Activated CD4-positive, alpha-beta memory T cell treated with anti-CD3 and anti-CD28 coated beads for 36 hours (primary cell): ENCODE data around the gene MYG1. TPM values are rescaled to one million over a fixed set of nuclear protein-coding genes. Genes with fewer than 3 reads are reported as not detected.

Experiments used
- CTCF ChIA-PET: fragments of 350-600 bp; sonication (Branson Sonifier 250); formaldehyde crosslinking; loops from one replicate; lab custom pipeline; 2021; ENCODE audit warnings: antibody characterized with exemption, inconsistent platforms; lab: Charles Lee
- POLR2A ChIA-PET: fragments of 350-600 bp; sonication (Branson Sonifier 250); formaldehyde crosslinking; loops from one replicate; lab custom pipeline; 2021; ENCODE audit warnings: antibody characterized with exemption; lab: Charles Lee
- DNase-seq: peaks from one replicate; pipeline ENCODE4 v3.0.0-alpha.2; 2020
- H3K27ac Mint-ChIP-seq: one replicate; pipeline ENCODE4 v1.8.0; 2021; ENCODE audit warnings: mixed read lengths
- H3K27me3 Mint-ChIP-seq: one replicate; pipeline ENCODE4 v1.8.0; 2021; ENCODE audit warnings: mixed read lengths
- H3K36me3 Mint-ChIP-seq: one replicate; pipeline ENCODE4 v1.8.0; 2021; ENCODE audit warnings: mixed read lengths
- H3K4me1 Mint-ChIP-seq: one replicate; pipeline ENCODE4 v1.8.0; 2021; ENCODE audit warnings: low read depth, mixed read lengths
- H3K4me3 Mint-ChIP-seq: one replicate; pipeline ENCODE4 v1.8.0; 2021; ENCODE audit warnings: mild to moderate bottlenecking, mixed read lengths
- H3K9me3 Mint-ChIP-seq: one replicate; pipeline ENCODE4 v1.8.0; 2021; ENCODE audit warnings: mixed read lengths
- intact Hi-C: fragments of 100-400 bp; cut with micrococcal nuclease; formaldehyde crosslinking; loops from one replicate; pipeline ENCODE4 v1.15.1; 2023
- total RNA-seq, 2 experiments: library from RNA; stranded (reverse); gene quantifications; one replicate each; pipeline ENCODE4 v1.2.3, GENCODE V29; 2021

Gene MYG1
- total RNA-seq, 2 experiments from 2014 or later = 77.9 to 82.5 TPM

- Mint-ChIP-seq H3K27ac (peak overlapping the region; percentile 95), H3K4me1 (peaks cover 36% of the 10 kb centered on the region), H3K36me3 (peaks cover 34% of the 10 kb centered on the region), H3K9me3 (no peaks in the 10 kb centered on the region), H3K4me3 (peak overlapping the region; percentile 97), H3K27me3 (no peaks in the 10 kb centered on the region)
- ChIA-PET POLR2A (interaction anchor here (0.5 to 3.2 kb wide), 21 partner anchors 9 to 110 kb away, joined by 3 to 24 read pairs (median 4); partner anchors contain the start of genes AAAS, CSAD, MYG1 and PFDN5), CTCF (interaction anchor here (0.6 to 6.0 kb wide), 24 partner anchors 8 to 276 kb away, joined by 3 to 109 read pairs (median 6); partner anchors contain the start of genes AAAS, CSAD, ITGB7 and MYG1)
- intact Hi-C loops = loop anchor here (1.0 kb wide), 1 partner anchor 15 kb away; a partner anchor contains a TSS
- peak; percentile 69 for DNase-seq
These were observed 32.0 kb upstream of the MYG1 start for GRCh38 chr12:53267306-53267998.

GRCh38 chr12:53267999-53268629 is 31.4 kb upstream of the MYG1 start, which contains the start of gene ESPL1:
ESPL1 (plus strand) TSS chr12:53268299; CDS start chr12:53268767, 468 bp downstream.
- POLR2A ChIA-PET = interaction anchor here (0.5 to 3.2 kb wide), 24 partner anchors 8 to 111 kb away, joined by 3 to 24 read pairs (median 4); partner anchors contain the start of genes AAAS, CSAD, MYG1 and PFDN5

GRCh38 chr12:53268630-53269562 is 30.6 kb upstream of the MYG1 start:
- peaks cover 40% of the 10 kb centered on the region for H3K36me3 Mint-ChIP-seq
- H3K9me3 Mint-ChIP-seq = no peaks in the 10 kb centered on the region
- ChIA-PET POLR2A (interaction anchor here (0.9 to 3.2 kb wide), 14 partner anchors 8 to 88 kb away, joined by 3 to 17 read pairs (median 6); partner anchors contain the start of genes AAAS, CSAD, MYG1 and PFDN5), CTCF (interaction anchor here (0.8 to 6.0 kb wide), 18 partner anchors 11 to 170 kb away, joined by 3 to 109 read pairs (median 8); partner anchors contain the start of genes AAAS, CSAD, MYG1 and ZNF740)
- H3K4me1 Mint-ChIP-seq = peaks cover 36% of the 10 kb centered on the region
- peak overlapping the region; percentile 97 for H3K4me3 Mint-ChIP-seq
- DNase-seq = no peak
- no peaks in the 10 kb centered on the region for H3K27me3 Mint-ChIP-seq
- H3K27ac Mint-ChIP-seq = peak overlapping the region; percentile 95
- intact Hi-C loops = loop anchor here (1.0 kb wide), 4 partner anchors 26 to 89 kb away; partner anchors contain the start of genes AAAS, CSAD, PFDN5 and ZNF740

More at GRCh38 chr12:53267999-53268629, 31.4 kb upstream of the MYG1 start, which contains the start of gene ESPL1:
- peak within 1 kb of the TSS; percentile 95 for H3K27ac Mint-ChIP-seq
- no peaks in the 10 kb centered on the region for H3K9me3 Mint-ChIP-seq
- no peaks in the 10 kb centered on the region for H3K27me3 Mint-ChIP-seq
- H3K4me1 Mint-ChIP-seq = peaks cover 36% of the 10 kb centered on the region
- DNase-seq = peak; percentile 93
- H3K4me3 Mint-ChIP-seq = peak within 1 kb of the TSS; percentile 97
- intact Hi-C loops = loop anchor here (1.0 kb wide), 5 partner anchors 16 to 88 kb away; partner anchors contain the start of genes AAAS, CSAD, PFDN5 and ZNF740
- CTCF ChIA-PET = interaction anchor here (0.6 to 6.0 kb wide), 25 partner anchors 9 to 240 kb away, joined by 3 to 109 read pairs (median 6); partner anchors contain the start of genes AAAS, CSAD, ITGB7 and MYG1
- peaks cover 37% of the 10 kb centered on the region for H3K36me3 Mint-ChIP-seq

- H3K4me3 Mint-ChIP-seq = no peak overlapping the region
- H3K36me3 Mint-ChIP-seq = peaks cover 59% of the 10 kb centered on the region
- no peak for DNase-seq
- CTCF ChIA-PET = interaction anchor here (1.0 kb wide), 1 partner anchor 12 kb away, joined by 3 read pairs; no protein-coding TSS in a partner anchor
- peaks cover 15% of the 10 kb centered on the region for H3K4me1 Mint-ChIP-seq
- POLR2A ChIA-PET = interaction anchor here (0.6 kb wide), 1 partner anchor 55 kb away, joined by 3 read pairs; no protein-coding TSS in a partner anchor
- no peak overlapping the region for H3K27ac Mint-ChIP-seq
- H3K9me3 Mint-ChIP-seq = no peaks in the 10 kb centered on the region
- H3K27me3 Mint-ChIP-seq = no peaks in the 10 kb centered on the region
- intact Hi-C loops = no loop called here
These were observed 25.1 kb upstream of the MYG1 start for GRCh38 chr12:53274445-53274844.

- peaks cover 53% of the 10 kb centered on the region for H3K36me3 Mint-ChIP-seq
- peaks cover 3% of the 10 kb centered on the region for H3K4me1 Mint-ChIP-seq
- POLR2A ChIA-PET = interaction anchor here (0.8 kb wide), 1 partner anchor 8 kb away, joined by 3 read pairs; no protein-coding TSS in a partner anchor
These were observed 23.0 kb upstream of the MYG1 start for GRCh38 chr12:53276511-53276910.

GRCh38 chr12:53277981-53278380 is 21.5 kb upstream of the MYG1 start:
- Mint-ChIP-seq H3K4me1 (no peaks in the 10 kb centered on the region), H3K4me3 (no peak overlapping the region), H3K27me3 (no peaks in the 10 kb centered on the region), H3K9me3 (no peaks in the 10 kb centered on the region), H3K36me3 (peaks cover 55% of the 10 kb centered on the region), H3K27ac (no peak overlapping the region)
- intact Hi-C loops = no loop called here
- no peak for DNase-seq
- ChIA-PET POLR2A (interaction anchor here (1.7 to 3.4 kb wide), 3 partner anchors 9 to 21 kb away, joined by 4 to 17 read pairs (median 8); partner anchors contain the start of genes ESPL1 and MYG1), CTCF (interaction anchor here (0.5 to 1.7 kb wide), 7 partner anchors 9 to 195 kb away, joined by 3 to 8 read pairs (median 4); no protein-coding TSS in a partner anchor)

More at GRCh38 chr12:53276511-53276910, 23.0 kb upstream of the MYG1 start:
- CTCF ChIA-PET = interaction anchor here (0.6 kb wide), 1 partner anchor 8 kb away, joined by 3 read pairs; no protein-coding TSS in a partner anchor
- Mint-ChIP-seq H3K9me3 (no peaks in the 10 kb centered on the region), H3K27me3 (no peaks in the 10 kb centered on the region), H3K4me3 (no peak overlapping the region), H3K27ac (no peak overlapping the region)
- intact Hi-C loops = no loop called here
- no peak for DNase-seq

- CTCF ChIA-PET = interaction anchor here (1.2 to 2.1 kb wide), 3 partner anchors 9 to 65 kb away, joined by 4 to 7 read pairs (median 5); no protein-coding TSS in a partner anchor
- H3K4me1 Mint-ChIP-seq = no peaks in the 10 kb centered on the region
- POLR2A ChIA-PET = interaction anchor here (1.7 to 3.4 kb wide), 3 partner anchors 11 to 20 kb away, joined by 4 to 17 read pairs (median 8); partner anchors contain the start of genes ESPL1 and MYG1
- H3K27me3 Mint-ChIP-seq = no peaks in the 10 kb centered on the region
- peaks cover 60% of the 10 kb centered on the region for H3K36me3 Mint-ChIP-seq
- no peaks in the 10 kb centered on the region for H3K9me3 Mint-ChIP-seq
- H3K4me3 Mint-ChIP-seq = no peak overlapping the region
- no peak for DNase-seq
- intact Hi-C loops = no loop called here
- H3K27ac Mint-ChIP-seq = no peak overlapping the region
These were observed 20.1 kb upstream of the MYG1 start for GRCh38 chr12:53279283-53279869.

GRCh38 chr12:53279888-53280498 is 19.5 kb upstream of the MYG1 start:
- intact Hi-C loops = no loop called here
- no peaks in the 10 kb centered on the region for H3K4me1 Mint-ChIP-seq
- ChIA-PET CTCF (interaction anchor here (1.2 to 2.1 kb wide), 3 partner anchors 8 to 66 kb away, joined by 4 to 7 read pairs (median 5); no protein-coding TSS in a partner anchor), POLR2A (interaction anchor here (2.7 to 3.4 kb wide), 2 partner anchors 11 kb away, joined by 8 to 17 read pairs; partner anchors contain the start of gene ESPL1)
- no peaks in the 10 kb centered on the region for H3K9me3 Mint-ChIP-seq
- peaks cover 56% of the 10 kb centered on the region for H3K36me3 Mint-ChIP-seq
- no peak overlapping the region for H3K4me3 Mint-ChIP-seq
- H3K27me3 Mint-ChIP-seq = no peaks in the 10 kb centered on the region
- no peak overlapping the region for H3K27ac Mint-ChIP-seq
- DNase-seq = no peak

GRCh38 chr12:53286448-53286847 is 13.0 kb upstream of the MYG1 start:
- Mint-ChIP-seq H3K27ac (no peak overlapping the region), H3K36me3 (peaks cover 61% of the 10 kb centered on the region), H3K27me3 (no peaks in the 10 kb centered on the region), H3K4me1 (peaks cover 19% of the 10 kb centered on the region), H3K4me3 (no peak overlapping the region), H3K9me3 (no peaks in the 10 kb centered on the region)
- DNase-seq = no peak
- POLR2A ChIA-PET = interaction anchor here (1.3 kb wide), 1 partner anchor 88 kb away, joined by 3 read pairs; no protein-coding TSS in a partner anchor
- CTCF ChIA-PET = interaction anchor here (0.6 to 8.4 kb wide), 10 partner anchors 8 to 275 kb away, joined by 3 to 172 read pairs (median 6); partner anchors contain the start of gene PFDN5
- intact Hi-C loops = no loop called here
